Stimulated activated effector memory CD8-positive, alpha-beta T cell treated with anti-CD3 and anti-CD28 coated beads, Interleukin-12 subunit alpha, Interleukin-12 subunit beta, amount 100 ng/mL, for 72 hours (primary cell): ENCODE data around the gene NOP53.
A peak's percentile ranks its signal among the peaks of the same experiment; 100 is the strongest.
"Not testable (repeated sequence)": the region's sequence is repeated elsewhere in the genome, so short reads cannot be mapped to it uniquely, and the experiment has no call there.

ENCODE experiments used
- ATAC-seq: fragments of 150-1000 bp; cut with Tn5 transposase; 2 replicates; pipeline ENCODE4 v1.10.0; 2021
- DNase-seq, 2 donors: peaks; one replicate each; pipeline ENCODE4 v3.0.0; 2021 to 2022; ENCODE audit warnings: low spot score in 2 of 2
- H3K27ac Mint-ChIP-seq: one replicate; pipeline ENCODE4 v1.8.0; 2022; ENCODE audit warnings: mild to moderate bottlenecking, mixed read lengths
- H3K36me3 Mint-ChIP-seq: one replicate; pipeline ENCODE4 v1.8.0; 2022; ENCODE audit warnings: mild to moderate bottlenecking, mixed read lengths
- H3K4me1 Mint-ChIP-seq: one replicate; pipeline ENCODE4 v1.8.0; 2022; ENCODE audit warnings: mixed read lengths
- H3K4me3 Mint-ChIP-seq: one replicate; pipeline ENCODE4 v1.8.0; 2022; ENCODE audit warnings: mild to moderate bottlenecking, mixed read lengths
- H3K9me3 Mint-ChIP-seq: one replicate; pipeline ENCODE4 v1.8.0; 2022; ENCODE audit warnings: mixed read lengths

Gene NOP53

DNA sequence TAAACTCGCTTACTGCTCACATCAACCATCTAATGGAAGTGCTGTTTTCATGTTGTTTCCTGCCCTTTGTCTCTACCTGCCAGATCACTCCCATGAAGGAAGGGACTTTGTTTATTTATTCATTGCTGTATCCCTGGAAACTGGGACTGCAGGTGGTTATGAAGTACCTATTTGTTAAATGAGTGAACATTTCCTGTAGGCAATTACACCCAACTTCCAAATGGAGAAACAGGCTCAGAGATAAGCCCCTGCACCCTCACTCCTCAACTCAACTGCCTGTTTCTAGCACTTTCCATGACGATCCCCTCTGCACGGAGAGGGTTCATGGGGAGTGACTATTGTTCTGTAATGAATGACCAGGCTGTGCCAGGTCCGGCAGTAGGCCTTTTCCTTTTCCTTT is 31.2 kb downstream of the NOP53 start:
- Mint-ChIP-seq H3K27ac (no peak overlapping the region), H3K4me3 (peak overlapping the region; percentile 94), H3K36me3 (peaks cover 13% of the 10 kb centered on the region), H3K4me1 (peaks cover 31% of the 10 kb centered on the region), H3K9me3 (no peaks in the 10 kb centered on the region)
- no peak for DNase-seq
- ATAC-seq, result no peak

DNA sequence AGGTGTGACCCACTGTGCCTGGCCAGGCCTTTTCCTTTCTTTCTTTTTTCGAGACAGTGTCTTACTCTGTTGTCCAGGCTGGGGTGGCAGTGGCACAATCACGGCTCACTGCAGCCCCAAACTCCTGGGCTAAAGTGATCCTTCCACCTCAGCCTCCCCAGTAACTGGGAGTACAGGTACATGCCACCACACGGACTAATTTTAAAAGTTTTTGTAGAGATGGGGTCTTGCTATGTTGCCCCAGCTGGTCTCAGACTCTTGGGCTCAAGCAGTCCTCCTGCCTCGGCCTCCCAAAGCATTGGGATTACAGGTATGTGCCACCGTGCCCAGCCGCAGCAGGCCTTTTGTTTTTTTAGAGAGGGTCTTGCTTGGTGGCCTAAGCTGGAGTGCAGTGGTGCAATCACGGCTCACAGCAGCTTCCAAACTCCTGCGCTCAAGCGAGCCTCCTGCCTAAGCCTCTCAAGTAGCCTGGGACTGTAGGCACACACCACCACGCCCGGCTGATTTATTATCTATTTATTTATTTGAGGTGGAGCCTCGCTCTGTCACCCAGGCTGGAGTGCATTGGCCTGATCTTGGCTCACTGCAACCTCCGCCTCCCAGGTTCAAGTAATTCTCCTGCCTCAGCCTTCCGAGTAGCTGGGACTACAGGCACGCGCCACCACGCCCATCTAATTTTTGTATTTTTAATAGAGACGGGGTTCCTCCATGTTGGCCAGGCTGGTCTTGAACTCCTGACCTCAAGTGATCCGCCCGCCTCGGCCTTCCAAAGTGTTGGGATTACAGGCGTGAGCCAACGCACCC is 32.1 kb downstream of the NOP53 start:
- peak overlapping the region; percentile 99 for H3K27ac Mint-ChIP-seq
- peaks cover 34% of the 10 kb centered on the region for H3K4me1 Mint-ChIP-seq
- not testable (repeated sequence) for DNase-seq, H3K9me3 Mint-ChIP-seq, ATAC-seq
- H3K4me3 Mint-ChIP-seq, result peak overlapping the region; percentile 94
- peaks cover 22% of the 10 kb centered on the region for H3K36me3 Mint-ChIP-seq

DNA sequence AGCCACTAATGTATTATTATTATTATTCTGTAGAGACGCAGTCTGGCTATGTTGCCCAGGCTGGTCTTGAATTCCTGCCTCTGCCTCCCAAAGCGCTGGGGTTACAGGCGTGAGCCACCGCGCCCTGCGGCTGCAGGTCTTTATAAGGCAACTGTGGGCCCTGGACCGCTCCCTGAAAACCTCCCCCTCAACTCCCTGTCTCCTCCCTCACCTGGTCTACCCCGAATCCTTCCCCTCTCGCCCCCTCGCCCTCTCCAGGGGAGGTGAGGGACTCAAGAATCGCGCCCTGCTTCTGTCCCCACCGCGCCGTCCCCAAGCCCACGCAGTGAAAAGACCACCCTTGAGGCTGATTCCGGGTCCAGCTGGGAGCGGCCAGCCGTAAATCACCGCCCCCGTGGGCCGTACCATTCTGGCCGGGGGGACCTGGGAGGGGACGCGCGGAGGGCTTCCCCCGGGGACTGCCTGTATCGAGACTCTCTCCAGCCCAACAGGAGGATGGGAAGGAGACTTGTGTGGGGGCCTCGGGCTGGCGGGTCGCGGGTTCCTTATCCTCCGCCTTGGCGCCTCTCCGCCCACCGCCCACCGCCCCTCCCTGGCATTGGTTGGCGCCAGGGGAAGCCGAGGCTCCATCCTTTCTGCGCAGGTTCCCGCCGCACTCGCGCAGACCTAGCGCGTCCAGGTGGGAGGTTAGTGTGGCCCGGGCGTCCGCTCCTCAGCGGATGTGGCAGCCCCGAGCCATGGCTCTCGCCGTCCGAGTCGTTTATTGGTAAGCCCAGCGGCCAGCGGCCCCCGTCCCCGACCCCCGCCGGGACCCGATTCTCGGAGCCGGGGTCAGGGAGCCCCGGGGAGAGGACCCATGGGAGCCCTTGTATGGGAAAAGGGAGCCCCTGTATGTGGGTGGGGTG is 33.0 kb downstream of the NOP53 start, which contains the start of gene SELENOW:
Gene SELENOW (plus strand): TSS at position 655 of the 905 bp plus-strand sequence. CDS start 83 bp downstream, at position 738.
- DNase-seq (peak; percentile 83 to 94), ATAC-seq (peak; percentile 96)
- Mint-ChIP-seq H3K27ac (peak within 1 kb of the TSS; percentile 99), H3K4me3 (peak within 1 kb of the TSS; percentile 94), H3K9me3 (no peaks in the 10 kb centered on the region), H3K36me3 (peaks cover 31% of the 10 kb centered on the region), H3K4me1 (peaks cover 34% of the 10 kb centered on the region)

GRCh38 chr19:47778954-47779351 is 33.6 kb downstream of the NOP53 start:
- H3K36me3 Mint-ChIP-seq, result peaks cover 37% of the 10 kb centered on the region
- peaks cover 34% of the 10 kb centered on the region for H3K4me1 Mint-ChIP-seq
- no peaks in the 10 kb centered on the region for H3K9me3 Mint-ChIP-seq
- ATAC-seq (peak; percentile 11), DNase-seq (peak in 1 of 2 donors; percentile 61)
- peak overlapping the region; percentile 94 for H3K4me3 Mint-ChIP-seq
- H3K27ac Mint-ChIP-seq, result peak overlapping the region; percentile 99

- Mint-ChIP-seq H3K9me3 (no peaks in the 10 kb centered on the region), H3K27ac (peak overlapping the region; percentile 99), H3K4me1 (peaks cover 39% of the 10 kb centered on the region), H3K36me3 (peaks cover 44% of the 10 kb centered on the region), H3K4me3 (peak overlapping the region; percentile 94)
- ATAC-seq (no peak), DNase-seq (no peak)
Measured at GRCh38 chr19:47779524-47780214, 34.3 kb downstream of the NOP53 start.

GRCh38 chr19:47780215-47780551 is 34.8 kb downstream of the NOP53 start:
- DNase-seq (no peak), ATAC-seq (no peak)
- H3K4me3 Mint-ChIP-seq, result peak overlapping the region; percentile 94
- peak overlapping the region; percentile 99 for H3K27ac Mint-ChIP-seq
- peaks cover 40% of the 10 kb centered on the region for H3K4me1 Mint-ChIP-seq
- no peaks in the 10 kb centered on the region for H3K9me3 Mint-ChIP-seq
- H3K36me3 Mint-ChIP-seq, result peaks cover 50% of the 10 kb centered on the region

DNA sequence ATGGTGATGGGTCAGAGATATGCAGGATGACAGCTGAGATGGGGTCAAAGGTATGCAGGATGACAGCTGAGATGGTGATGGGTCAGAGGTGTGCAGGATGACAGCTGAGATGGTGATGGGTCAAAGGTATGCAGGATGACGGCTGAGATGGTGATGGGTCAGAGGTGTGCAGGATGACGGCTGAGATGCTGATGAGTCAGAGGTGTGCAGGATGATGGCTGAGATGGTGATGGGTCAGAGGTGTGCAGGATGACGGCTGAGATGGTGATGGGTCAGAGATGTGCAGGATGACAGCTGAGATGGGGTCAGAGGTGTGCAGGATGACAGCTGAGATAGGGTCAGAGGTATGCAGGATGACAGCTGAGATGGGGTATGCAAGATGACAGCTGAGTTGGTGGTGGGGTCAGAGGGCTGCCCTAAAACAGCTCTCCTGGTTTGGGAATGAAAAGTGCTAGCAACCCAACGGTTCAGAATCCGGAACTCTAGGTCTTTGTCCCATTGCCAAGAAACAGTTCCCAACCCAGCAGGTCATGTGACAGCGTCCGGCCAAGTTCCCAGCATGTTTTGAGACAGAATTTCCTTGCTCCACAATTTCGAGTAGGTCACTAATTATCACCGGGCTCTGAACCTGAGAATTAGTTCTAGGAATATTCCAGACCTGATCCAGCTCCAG is 36.4 kb downstream of the NOP53 start:
- Mint-ChIP-seq H3K4me1 (peaks cover 40% of the 10 kb centered on the region), H3K4me3 (no peak overlapping the region), H3K27ac (no peak overlapping the region), H3K9me3 (no peaks in the 10 kb centered on the region), H3K36me3 (peaks cover 62% of the 10 kb centered on the region)
- no peak for DNase-seq
- no peak for ATAC-seq

GRCh38 chr19:47786566-47786965 is 41.2 kb downstream of the NOP53 start:
- H3K4me1 Mint-ChIP-seq, result peaks cover 9% of the 10 kb centered on the region
- no peaks in the 10 kb centered on the region for H3K9me3 Mint-ChIP-seq
- ATAC-seq (no peak), DNase-seq (no peak)
- peaks cover 48% of the 10 kb centered on the region for H3K36me3 Mint-ChIP-seq
- no peak overlapping the region for H3K27ac Mint-ChIP-seq
- no peak overlapping the region for H3K4me3 Mint-ChIP-seq

DNA sequence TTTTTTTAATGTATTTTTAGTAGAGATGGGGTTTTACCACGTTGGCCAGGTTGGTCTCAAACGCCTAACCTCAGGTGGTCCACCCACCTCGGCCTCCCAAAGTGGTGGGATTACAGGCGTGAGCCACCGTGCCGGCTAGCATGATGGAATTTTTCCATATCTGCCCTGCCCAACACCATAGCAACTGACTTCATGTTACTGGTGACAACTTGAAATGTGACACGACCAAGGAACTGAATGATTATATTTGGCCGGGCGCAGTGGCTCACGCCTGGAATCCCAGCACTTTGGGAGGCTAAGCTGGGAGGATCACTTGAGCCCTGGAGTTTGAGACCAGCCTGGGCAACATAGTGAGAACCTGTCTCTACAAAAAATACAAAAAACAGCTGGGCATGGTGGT is 42.0 kb downstream of the NOP53 start:
- H3K4me3 Mint-ChIP-seq, DNase-seq, H3K27ac Mint-ChIP-seq, H3K4me1 Mint-ChIP-seq, H3K9me3 Mint-ChIP-seq, ATAC-seq: not testable (repeated sequence)
- H3K36me3 Mint-ChIP-seq, result peaks cover 41% of the 10 kb centered on the region

GRCh38 chr19:47789811-47790210 is 44.5 kb downstream of the NOP53 start:
- not testable (repeated sequence) for DNase-seq, H3K4me3 Mint-ChIP-seq, H3K9me3 Mint-ChIP-seq, ATAC-seq, H3K27ac Mint-ChIP-seq, H3K4me1 Mint-ChIP-seq
- H3K36me3 Mint-ChIP-seq, result peaks cover 16% of the 10 kb centered on the region

GRCh38 chr19:47790398-47790814 is 45.1 kb downstream of the NOP53 start:
- no peaks in the 10 kb centered on the region for H3K4me1 Mint-ChIP-seq
- DNase-seq, result peak; percentile 79 to 94
- H3K9me3 Mint-ChIP-seq, result no peaks in the 10 kb centered on the region
- H3K36me3 Mint-ChIP-seq, result peaks cover 10% of the 10 kb centered on the region
- H3K27ac Mint-ChIP-seq, result no peak overlapping the region
- ATAC-seq, result peak; percentile 81
- H3K4me3 Mint-ChIP-seq, result no peak overlapping the region

- Mint-ChIP-seq H3K27ac (no peak overlapping the region), H3K4me3 (no peak overlapping the region), H3K4me1 (no peaks in the 10 kb centered on the region), H3K9me3 (no peaks in the 10 kb centered on the region), H3K36me3 (no peaks in the 10 kb centered on the region)
- ATAC-seq, result no peak
- DNase-seq, result no peak
Measured at GRCh38 chr19:47792616-47793015, 47.3 kb downstream of the NOP53 start.

DNA sequence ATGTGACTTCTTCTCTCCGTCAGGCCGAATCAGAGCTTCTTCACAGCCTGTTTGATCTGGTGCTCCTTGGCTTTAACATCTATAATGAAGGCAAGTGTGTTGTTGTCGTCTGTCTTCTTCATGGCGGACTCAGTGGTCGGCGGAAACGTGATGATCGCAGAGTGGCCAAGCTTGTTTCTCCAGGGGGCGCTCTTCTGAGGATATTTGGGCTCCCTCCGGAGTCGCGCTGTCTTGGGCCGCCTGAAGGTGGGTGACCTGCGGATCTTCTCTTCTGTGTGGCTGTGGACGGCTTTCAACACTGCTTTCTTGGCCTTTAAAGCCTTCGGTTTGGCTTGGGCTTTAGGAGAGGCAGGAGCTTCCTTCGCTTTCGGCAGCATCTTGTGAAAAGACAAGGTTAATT is 49.2 kb downstream of the NOP53 start:
- Mint-ChIP-seq H3K36me3 (no peaks in the 10 kb centered on the region), H3K27ac (no peak overlapping the region), H3K4me1 (no peaks in the 10 kb centered on the region)

GRCh38 chr19:47796785-47797184 is 51.4 kb downstream of the NOP53 start:
- ATAC-seq, result no peak
- Mint-ChIP-seq H3K4me1 (no peaks in the 10 kb centered on the region), H3K27ac (no peak overlapping the region), H3K9me3 (no peaks in the 10 kb centered on the region), H3K36me3 (no peaks in the 10 kb centered on the region), H3K4me3 (no peak overlapping the region)
- DNase-seq, result no peak

More for the DNA sequence above, 49.2 kb downstream of the NOP53 start:
- Mint-ChIP-seq H3K9me3 (no peaks in the 10 kb centered on the region), H3K4me3 (no peak overlapping the region)
- no peak for ATAC-seq
- no peak for DNase-seq
